Kidney epithelial cell (primary cell): ENCODE results near the gene UNC93A. TPM values are rescaled to one million over a fixed set of nuclear protein-coding genes. Genes with fewer than 3 reads are reported as not detected.

Source experiments
- DNase-seq: peaks from one replicate; pipeline ENCODE4 v3.0.0-alpha.2; 2010; ENCODE audit warnings: low read depth
- H3K27me3 ChIP-seq: 2 replicates; pipeline ENCODE4 v1.6.0; 2011; ENCODE audit warnings: low read length; ENCODE audit not compliant: control insufficient read depth, insufficient read depth
- H3K36me3 ChIP-seq: 2 replicates; pipeline ENCODE4 v1.5.1; 2011; ENCODE audit warnings: low read length; ENCODE audit not compliant: control insufficient read depth, insufficient read depth
- H3K4me3 ChIP-seq: 2 replicates; pipeline ENCODE4 v1.5.1; 2011; ENCODE audit warnings: low read depth, mild to moderate bottlenecking, control low read depth, low read length
- CTCF ChIP-seq: IDR thresholded peaks from 2 replicates; pipeline ENCODE4 v1.5.1; 2011; ENCODE audit warnings: mild to moderate bottlenecking, moderate library complexity, low read length, control low read depth, inconsistent platforms; ENCODE audit not compliant: insufficient read depth, poor library complexity, severe bottlenecking
- total RNA-seq: library from RNA; depleted of rRNA; stranded (reverse); fragments of >200 nt; gene quantifications from 2 replicates; pipeline ENCODE4 v1.2.3, GENCODE V29; 2015

UNC93A gene
- total RNA-seq, 1 donor from 2014 or later, result not detected

DNA sequence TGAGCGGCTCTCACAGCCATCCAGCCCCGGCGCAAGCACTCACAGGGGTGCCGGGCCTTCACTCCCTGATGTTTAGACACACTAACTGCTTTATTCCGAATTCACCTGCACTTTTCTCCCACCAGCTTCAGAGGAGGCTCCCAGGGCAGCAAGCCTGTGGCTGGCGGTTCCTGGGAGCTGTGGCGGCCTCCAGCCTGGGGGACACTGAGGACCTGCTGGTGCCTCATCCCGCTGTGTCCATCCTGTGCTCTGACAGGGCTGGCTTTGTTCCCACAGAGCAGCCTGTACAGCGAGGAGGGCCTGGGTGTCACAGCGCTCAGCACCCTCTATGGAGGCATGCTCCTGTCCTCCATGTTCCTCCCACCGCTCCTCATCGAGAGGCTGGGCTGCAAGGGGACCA, 3.1 kb downstream of the UNC93A start:
- Histone ChIP-seq H3K36me3 (no peaks in the 10 kb centered on the region), H3K4me3 (no peak overlapping the region), H3K27me3 (no peaks in the 10 kb centered on the region)
- no peak for DNase-seq
- no peak for TF ChIP-seq CTCF

DNA sequence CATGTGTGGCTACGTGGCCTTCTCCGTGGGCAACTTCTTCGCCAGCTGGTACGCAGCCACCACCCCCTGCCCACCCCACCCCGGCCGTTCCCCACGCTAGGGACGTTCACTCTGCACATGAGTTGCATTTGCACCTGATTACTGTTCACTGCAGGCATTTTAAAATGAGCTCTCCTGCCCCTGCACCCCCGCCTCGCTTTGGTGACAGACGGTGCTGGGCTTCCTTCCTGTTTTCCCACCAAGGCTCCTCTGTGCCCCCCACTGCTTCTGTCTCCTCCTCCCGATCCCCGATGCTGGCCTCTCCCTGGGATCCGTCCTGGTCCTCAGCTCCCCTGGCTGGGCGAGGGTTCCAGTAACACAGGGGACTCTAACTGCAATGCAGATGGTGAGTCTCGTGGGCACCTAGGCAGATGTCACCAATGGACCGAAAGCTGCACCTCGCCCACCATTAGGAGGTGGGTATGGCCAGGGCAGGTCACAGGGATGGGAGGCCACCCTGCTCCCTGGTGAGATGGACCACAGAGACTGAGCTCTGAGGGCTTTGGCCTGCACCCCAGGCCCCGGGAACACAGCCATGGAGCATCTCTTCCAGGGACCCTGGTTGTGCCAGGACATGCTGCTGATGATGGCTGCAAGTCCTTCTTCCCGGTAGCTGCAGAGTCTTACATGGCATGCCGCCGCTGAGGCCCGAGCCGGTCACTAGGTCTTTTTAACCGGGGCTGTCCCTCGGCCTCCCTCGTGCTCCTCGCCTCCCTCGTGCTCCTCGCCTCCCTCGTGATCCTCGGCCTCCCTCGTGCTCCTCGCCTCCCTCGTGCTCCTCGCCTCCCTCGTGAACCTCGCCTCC, 3.8 kb downstream of the UNC93A start:
- H3K4me3 ChIP-seq, result no peak overlapping the region
- DNase-seq, result no peak
- TF ChIP-seq CTCF, result no peak
- no peaks in the 10 kb centered on the region for H3K27me3 ChIP-seq
- no peaks in the 10 kb centered on the region for H3K36me3 ChIP-seq

- H3K4me3 ChIP-seq, result no peak overlapping the region
- H3K36me3 ChIP-seq, result no peaks in the 10 kb centered on the region
- DNase-seq, result no peak
- H3K27me3 ChIP-seq, result no peaks in the 10 kb centered on the region
- no peak for TF ChIP-seq CTCF
Observed at GRCh38 chr6:167295495-167296292, 4.6 kb downstream of the UNC93A start.

- TF ChIP-seq CTCF, result no peak
- no peaks in the 10 kb centered on the region for H3K36me3 ChIP-seq
- H3K27me3 ChIP-seq, result no peaks in the 10 kb centered on the region
- no peak for DNase-seq
- H3K4me3 ChIP-seq, result no peak overlapping the region
Observed at GRCh38 chr6:167296293-167296690, 5.2 kb downstream of the UNC93A start.

GRCh38 chr6:167296902-167297301, 5.8 kb downstream of the UNC93A start:
- peaks cover 3% of the 10 kb centered on the region for H3K27me3 ChIP-seq
- no peaks in the 10 kb centered on the region for H3K36me3 ChIP-seq
- TF ChIP-seq CTCF, result no peak
- no peak for DNase-seq
- no peak overlapping the region for H3K4me3 ChIP-seq
